Epithelial cell of proximal tubule (primary cell): ENCODE measurements around the gene RNASE13. TPM values are rescaled to one million over a fixed set of nuclear protein-coding genes. Genes with fewer than 3 reads are reported as not detected.
"Not testable (repeated sequence)": the region's sequence is repeated elsewhere in the genome, so short reads cannot be mapped to it uniquely, and the experiment has no call there.

Source experiments
- DNase-seq: peaks from one replicate; pipeline ENCODE4 v3.0.0-alpha.2; 2011; ENCODE audit warnings: low read depth
- H3K4me3 ChIP-seq: 2 replicates; pipeline ENCODE4 v1.5.1; 2011; ENCODE audit warnings: low read depth, mild to moderate bottlenecking, low read length
- CTCF ChIP-seq: conservative IDR thresholded peaks from 2 replicates; pipeline ENCODE4 v1.5.1; 2012; ENCODE audit warnings: low read depth, mild to moderate bottlenecking, low read length
- total RNA-seq: library from RNA; depleted of rRNA; stranded (reverse); fragments of >200 nt; gene quantifications from 2 replicates; pipeline ENCODE4 v1.2.3, GENCODE V29; 2015

The RNASE13 gene
- total RNA-seq, 1 donor from 2014 or later: not detected

GRCh38 chr14:21041676-21042433 is 7.2 kb upstream of the RNASE13 start, which contains the start of gene RNASE7:
RNASE7 (plus strand) TSS chr14:21042362; CDS start chr14:21042993, 631 bp downstream.
- no peak within 1 kb of the TSS for H3K4me3 ChIP-seq
- TF ChIP-seq CTCF: no peak
- no peak for DNase-seq

- H3K4me3 ChIP-seq, DNase-seq: not testable (repeated sequence)
Measured at GRCh38 chr14:21040941-21041340, 6.3 kb upstream of the RNASE13 start.

- H3K4me3 ChIP-seq: no peak overlapping the region
- no peak for TF ChIP-seq CTCF
- no peak for DNase-seq
Measured at GRCh38 chr14:21040370-21040925, 5.8 kb upstream of the RNASE13 start.

GRCh38 chr14:21039585-21040369 is 5.2 kb upstream of the RNASE13 start:
- H3K4me3 ChIP-seq: no peak overlapping the region
- no peak for DNase-seq
- TF ChIP-seq CTCF: peak; percentile 72

GRCh38 chr14:21038441-21039422 is 4.1 kb upstream of the RNASE13 start:
- TF ChIP-seq CTCF: no peak
- H3K4me3 ChIP-seq: no peak overlapping the region
- DNase-seq: no peak

- TF ChIP-seq CTCF: no peak
- no peak overlapping the region for H3K4me3 ChIP-seq
- no peak for DNase-seq
Measured at GRCh38 chr14:21037156-21037555, 2.5 kb upstream of the RNASE13 start.

GRCh38 chr14:21036751-21037150 is 2.1 kb upstream of the RNASE13 start:
- no peak for DNase-seq
- no peak overlapping the region for H3K4me3 ChIP-seq
- TF ChIP-seq CTCF: no peak
